Transverse colon (tissue), 4 donors: ENCODE data around the gene RAI2.

Experiments used
- CTCF ChIP-seq, 5 experiments: fragments of 200-600 bp in 3 of 5; fragments of 450-650 bp in 2 of 5; sonication (generic) in 3 of 5; IDR thresholded peaks; 1 replicate in 2 of 5; 2 replicates in 3 of 5; pipeline ENCODE4 v1.5.1; 2016 to 2017; ENCODE audit warnings: antibody characterized with exemption in 5 of 5, inconsistent platforms in 3 of 5, mild to moderate bottlenecking in 2 of 5, moderate library complexity in 1 of 5
- EP300 ChIP-seq: sonication (generic); formaldehyde crosslinking; IDR thresholded peaks from one replicate; pipeline ENCODE4 v1.6.1; 2017; ENCODE audit warnings: antibody characterized with exemption, low read depth
- POLR2AphosphoS5 ChIP-seq, 3 donors: sonication (generic); formaldehyde crosslinking; IDR thresholded peaks; one replicate each; pipeline ENCODE4 v1.6.1; 2016; ENCODE audit warnings: antibody characterized with exemption in 3 of 3

DNA sequence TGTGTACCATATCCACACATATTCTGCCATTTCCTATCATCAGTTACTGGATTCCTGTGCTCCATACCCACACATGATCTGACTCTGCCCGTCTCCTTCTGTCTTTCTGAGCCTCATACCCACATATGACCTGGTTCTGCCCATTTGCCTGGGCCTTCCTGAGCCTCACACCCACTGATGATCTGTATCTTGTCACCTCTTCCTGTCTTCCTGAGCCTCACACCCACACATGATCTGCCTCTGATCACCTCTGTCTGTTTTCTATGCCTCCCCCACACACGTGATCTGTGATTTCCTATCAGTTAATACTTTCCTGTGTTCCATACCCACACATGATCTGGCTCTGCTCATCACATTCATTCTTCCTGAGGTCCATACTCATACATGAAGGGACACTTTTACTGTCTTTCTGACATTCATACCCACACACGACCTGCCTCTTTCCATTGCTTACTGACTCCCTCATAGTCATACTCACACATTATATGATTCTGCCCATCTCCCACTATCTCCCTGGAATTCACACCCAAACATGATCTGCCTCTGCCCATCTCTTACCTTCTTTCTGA, 91.3 kb downstream of the RAI2 start:
- TF ChIP-seq CTCF (IDR thresholded peaks at IDR 0.05): no peak
- no peak for TF ChIP-seq POLR2AphosphoS5 (IDR thresholded peaks at IDR 0.05)
- TF ChIP-seq EP300: no peak
